ENCODE measurements around the gene KRT78.

GRCh38 chr12:52844386-52844785, 4.4 kb downstream of the KRT78 start:
- TF ChIP-seq CTCF (conservative IDR thresholded peaks at IDR 0.05; ENCODE audit: low read length) = no peak
- TF ChIP-seq EZH2phosphoT487 (IDR thresholded peaks at IDR 0.05; ENCODE audit: borderline replicate concordance) = no peak
